LoVo (cell line): ENCODE data around the gene TSPAN14.
A peak's percentile ranks its signal among the peaks of the same experiment; 100 is the strongest.
"Not testable (repeated sequence)": the region's sequence is repeated elsewhere in the genome, so short reads cannot be mapped to it uniquely, and the experiment has no call there.

Experiments
- DNase-seq: peaks from one replicate; pipeline ENCODE4 v3.0.0-alpha.2; 2016; ENCODE audit warnings: low spot score

Gene TSPAN14

GRCh38 chr10:80524190-80524909 lies 70.2 kb downstream of the TSPAN14 start:
- DNase-seq: no peak

DNA sequence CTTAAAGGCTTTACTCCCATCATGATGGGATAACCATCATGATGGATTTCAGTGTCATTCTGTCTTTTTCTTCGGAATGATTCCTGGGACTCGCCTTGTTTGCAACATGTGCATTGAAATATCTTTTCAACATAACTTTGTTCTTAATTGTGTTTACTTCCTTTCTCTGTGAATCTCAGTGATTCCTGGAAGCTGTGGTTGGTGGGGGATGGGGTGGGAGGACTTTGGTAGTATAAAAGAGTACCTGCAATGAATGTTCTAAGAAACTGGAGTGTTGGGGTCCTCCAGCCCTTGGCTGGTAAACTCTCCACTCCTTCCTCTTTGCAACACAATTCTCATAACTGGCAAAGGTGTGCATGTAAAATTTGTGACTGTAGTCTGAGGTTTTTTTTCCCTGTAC lies 72.1 kb downstream of the TSPAN14 start:
- no peak for DNase-seq

GRCh38 chr10:80526742-80527141 lies 72.6 kb downstream of the TSPAN14 start:
- DNase-seq: no peak

DNA sequence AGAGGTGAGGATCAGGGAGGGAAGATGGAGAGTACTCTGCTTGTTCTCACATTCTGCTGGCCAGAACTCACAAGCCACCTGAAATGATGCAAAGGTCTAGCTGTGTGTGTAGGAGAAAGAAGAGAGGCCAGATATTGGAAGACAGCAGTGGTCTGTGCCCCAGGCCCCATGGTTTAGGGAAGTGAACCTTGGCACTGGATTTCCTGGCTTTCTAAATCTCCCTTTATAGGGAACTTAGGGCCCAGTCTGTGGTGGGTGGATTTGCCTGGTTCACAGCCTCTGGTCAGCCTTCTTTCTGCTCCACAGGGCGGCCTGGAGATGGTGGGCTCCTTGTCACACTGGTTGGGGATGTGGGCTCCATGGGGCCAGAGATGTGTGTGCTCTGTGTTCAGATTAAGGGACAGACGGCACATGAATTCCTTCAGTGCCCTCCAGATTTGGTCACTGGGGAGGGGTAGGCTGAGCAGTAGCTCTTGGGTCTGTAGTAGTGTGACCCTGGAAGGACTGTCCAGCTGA lies 74.1 kb downstream of the TSPAN14 start:
- no peak for DNase-seq

DNA sequence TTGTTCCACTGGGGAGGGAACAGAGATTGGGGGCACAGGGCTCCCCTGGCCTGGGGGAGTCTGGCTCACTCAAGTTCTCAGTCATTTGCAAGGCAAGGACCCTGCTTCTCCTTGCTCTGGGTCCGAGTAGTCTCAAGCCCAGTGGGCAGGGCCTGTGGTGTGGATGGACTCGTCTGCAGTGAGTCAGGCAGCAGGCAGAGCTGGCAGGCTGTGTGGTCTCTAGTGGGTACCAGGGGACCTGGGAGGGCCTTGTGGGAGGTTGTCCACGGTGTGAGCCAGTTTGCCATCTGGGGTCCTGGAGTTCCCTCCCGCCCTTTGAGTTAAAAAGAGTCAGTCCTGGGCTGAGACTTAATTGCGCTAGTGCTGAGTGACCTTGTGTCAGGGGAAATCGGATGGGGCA lies 74.8 kb downstream of the TSPAN14 start:
- no peak for DNase-seq

- no peak for DNase-seq
Observed at GRCh38 chr10:80529604-80530003, 75.5 kb downstream of the TSPAN14 start.

GRCh38 chr10:80530251-80530650 lies 76.1 kb downstream of the TSPAN14 start:
- no peak for DNase-seq

- no peak for DNase-seq
Observed at GRCh38 chr10:80530816-80531215, 76.7 kb downstream of the TSPAN14 start.

DNA sequence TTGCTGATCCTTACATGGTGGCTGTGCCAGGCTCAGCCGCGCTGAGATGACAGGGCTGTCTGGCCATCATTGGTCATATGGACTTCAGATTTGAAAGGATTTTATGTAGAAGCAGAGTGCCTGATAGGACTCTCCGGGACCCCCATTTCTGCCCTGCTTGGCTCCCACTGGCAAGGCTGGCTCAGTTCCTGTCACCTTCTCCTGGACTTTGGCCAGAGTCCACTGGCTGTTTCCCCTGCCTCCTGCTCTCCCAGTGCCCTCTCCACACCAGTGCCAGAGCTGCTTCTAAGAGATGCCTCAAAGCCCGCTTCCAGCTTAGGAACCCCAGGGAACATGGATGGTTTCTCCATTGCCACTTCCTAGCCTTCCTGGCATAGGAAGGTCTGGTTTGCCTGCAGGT lies 78.5 kb downstream of the TSPAN14 start:
- DNase-seq: no peak

GRCh38 chr10:80534059-80534458 lies 79.9 kb downstream of the TSPAN14 start:
- DNase-seq: not testable (repeated sequence)

DNA sequence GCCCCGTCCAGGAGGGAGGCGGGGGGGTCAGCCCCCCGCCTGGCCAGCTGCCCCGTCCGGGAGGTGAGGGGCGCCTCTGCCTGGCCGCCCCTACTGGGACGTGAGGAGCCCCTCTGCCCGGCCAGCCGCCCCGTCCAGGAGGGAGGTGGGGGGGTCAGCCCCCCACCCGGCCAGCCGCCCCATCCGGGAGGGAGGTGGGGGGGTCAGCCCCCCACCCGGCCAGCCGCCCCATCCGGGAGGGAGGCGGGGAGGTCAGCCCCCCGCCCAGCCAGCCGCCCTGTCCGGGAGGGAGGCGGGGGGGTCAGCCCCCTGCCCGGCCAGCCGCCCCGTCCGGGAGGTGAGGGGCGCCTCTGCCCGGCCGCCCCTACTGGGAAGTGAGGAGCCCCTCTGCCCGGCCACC lies 80.5 kb downstream of the TSPAN14 start:
- not testable (repeated sequence) for DNase-seq

DNA sequence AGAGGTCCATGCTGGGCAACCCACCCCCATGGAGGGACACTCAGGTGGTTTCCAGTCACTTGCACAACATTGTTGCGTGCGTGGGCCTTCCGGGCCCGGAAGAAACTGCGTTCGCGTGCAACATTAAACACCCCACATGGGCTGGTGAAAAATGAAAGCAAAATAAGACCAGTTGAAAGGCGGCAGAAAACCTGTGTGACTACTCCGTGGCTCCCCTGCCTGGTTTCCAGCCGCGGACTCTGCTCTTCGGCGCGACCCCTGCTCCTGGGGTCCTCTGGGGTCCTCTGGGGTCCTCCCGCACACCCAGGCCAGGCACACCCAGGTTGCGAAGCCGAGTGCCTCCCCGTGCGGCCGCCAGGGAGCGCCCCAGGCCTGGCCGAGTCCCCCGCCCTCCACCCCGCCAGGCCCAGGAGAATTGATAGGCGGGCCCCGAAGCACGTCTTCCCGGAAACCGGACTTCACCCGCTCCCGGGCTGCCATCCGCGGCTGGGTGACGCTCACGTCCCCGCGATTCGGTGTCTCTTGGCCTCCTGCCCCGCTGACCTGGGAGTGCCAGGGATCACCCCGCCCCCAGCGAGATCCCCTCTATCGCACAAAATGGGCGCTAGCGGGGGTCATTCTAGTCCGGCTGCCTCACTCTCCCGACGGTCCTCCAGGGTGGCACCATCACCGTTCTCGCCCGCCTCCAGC lies 81.7 kb downstream of the TSPAN14 start:
- peak; percentile 73 for DNase-seq

DNA sequence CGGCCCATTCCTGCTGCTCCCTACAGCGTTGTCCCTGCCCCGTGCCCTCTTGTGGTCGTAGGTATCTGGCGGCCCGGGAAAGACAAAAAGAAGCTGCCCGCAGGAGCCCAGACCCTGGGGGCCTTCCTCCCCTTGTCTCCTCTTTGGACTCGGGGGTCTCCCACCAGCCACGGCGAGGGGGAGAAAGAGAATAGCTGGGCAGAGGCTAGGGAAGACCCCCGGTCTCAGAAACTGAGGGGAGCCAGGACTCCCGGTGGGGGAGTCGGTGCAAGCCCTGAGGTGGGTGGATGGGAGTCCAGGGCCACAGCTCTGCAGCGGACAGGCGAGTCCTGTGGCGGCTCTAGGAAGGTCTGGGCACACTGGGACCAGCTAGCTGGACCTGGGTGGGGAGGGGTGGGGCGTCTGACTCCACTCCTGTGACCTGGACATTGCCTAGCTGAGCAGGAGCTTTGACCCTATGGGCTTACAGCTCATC lies 82.3 kb downstream of the TSPAN14 start:
- no peak for DNase-seq

GRCh38 chr10:80537086-80537735 lies 83.1 kb downstream of the TSPAN14 start:
- DNase-seq: no peak

DNA sequence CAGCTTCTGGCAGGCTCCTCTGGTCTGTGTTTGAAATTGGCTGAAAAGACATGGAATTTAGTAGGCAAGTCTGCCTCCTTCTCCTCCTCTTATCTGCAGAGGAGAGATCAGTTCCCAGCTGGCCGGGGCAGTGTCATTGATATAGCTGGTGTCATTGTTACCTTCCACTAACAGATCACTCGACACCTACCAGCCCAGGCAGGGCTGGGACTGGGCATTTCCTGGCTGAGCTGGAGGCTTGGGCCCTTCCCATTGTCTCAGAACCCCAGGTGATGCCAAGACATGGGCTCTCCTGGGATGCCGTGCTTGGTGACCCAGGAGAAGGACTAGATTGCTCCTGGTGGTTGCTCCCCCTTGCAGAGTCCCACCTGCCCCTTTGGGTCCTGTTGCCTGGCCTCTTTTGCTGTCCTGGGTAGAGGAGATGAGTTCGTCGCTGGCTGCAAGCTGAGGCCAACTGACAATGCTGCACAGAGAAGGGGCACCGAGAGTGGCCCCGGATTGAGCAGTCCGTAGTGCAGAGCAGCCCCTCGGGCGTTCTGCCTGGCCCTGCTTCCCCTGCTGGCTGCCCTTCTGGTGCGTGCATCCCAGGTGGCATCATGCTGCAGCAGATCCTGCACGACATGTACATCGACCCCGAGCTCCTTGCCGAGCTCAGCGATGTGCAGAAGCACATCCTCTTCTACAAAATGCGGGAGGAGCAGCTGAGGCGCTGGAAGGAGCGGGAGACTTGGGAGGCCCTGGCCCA lies 83.8 kb downstream of the TSPAN14 start, which contains the start of gene SH2D4B:
TSS of gene SH2D4B (plus strand) at position 167 of the 745 bp plus-strand sequence. CDS start at position 597, 430 bp downstream.
- no peak for DNase-seq

GRCh38 chr10:80538481-80539185 lies 84.5 kb downstream of the TSPAN14 start:
- DNase-seq: no peak

GRCh38 chr10:80539421-80540031 lies 85.4 kb downstream of the TSPAN14 start:
- no peak for DNase-seq

DNA sequence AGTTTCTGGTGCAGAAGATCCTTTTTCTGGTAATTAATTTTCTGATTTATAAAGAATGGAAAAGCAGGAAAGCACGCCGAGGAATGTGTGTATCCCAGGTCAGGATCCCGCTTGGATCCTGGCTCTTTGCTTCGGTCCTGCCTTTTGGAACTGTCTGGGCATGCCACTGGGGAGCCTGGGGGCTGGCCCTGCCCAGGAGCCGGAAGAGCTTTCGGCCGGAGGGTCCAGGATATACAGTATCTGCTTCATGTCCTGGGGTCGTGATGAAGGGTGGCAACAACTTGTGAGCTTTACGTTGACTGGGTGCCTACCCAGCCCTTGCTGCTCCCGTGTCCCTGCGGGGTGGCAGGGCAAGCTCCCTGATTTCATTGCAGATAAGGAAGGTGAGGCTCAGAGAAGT lies 86.0 kb downstream of the TSPAN14 start:
- no peak for DNase-seq

DNA sequence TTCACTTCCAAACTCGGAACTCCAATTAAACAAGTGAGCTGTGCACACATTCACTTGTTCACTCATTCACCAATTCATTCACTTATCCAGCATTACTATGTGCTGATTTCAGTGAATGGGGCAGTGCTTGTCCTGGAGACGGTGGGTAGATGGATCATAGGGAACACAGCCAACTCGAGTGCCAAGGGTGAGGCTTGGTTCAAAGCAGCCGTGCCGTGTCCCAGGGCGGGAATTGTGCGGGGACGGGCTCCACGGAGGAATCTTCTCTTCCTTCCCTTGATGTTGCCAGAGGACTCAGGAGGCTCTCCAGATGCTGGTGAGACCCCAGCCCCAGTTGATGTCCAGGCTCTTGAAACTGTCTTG lies 86.5 kb downstream of the TSPAN14 start:
- DNase-seq: no peak

DNA sequence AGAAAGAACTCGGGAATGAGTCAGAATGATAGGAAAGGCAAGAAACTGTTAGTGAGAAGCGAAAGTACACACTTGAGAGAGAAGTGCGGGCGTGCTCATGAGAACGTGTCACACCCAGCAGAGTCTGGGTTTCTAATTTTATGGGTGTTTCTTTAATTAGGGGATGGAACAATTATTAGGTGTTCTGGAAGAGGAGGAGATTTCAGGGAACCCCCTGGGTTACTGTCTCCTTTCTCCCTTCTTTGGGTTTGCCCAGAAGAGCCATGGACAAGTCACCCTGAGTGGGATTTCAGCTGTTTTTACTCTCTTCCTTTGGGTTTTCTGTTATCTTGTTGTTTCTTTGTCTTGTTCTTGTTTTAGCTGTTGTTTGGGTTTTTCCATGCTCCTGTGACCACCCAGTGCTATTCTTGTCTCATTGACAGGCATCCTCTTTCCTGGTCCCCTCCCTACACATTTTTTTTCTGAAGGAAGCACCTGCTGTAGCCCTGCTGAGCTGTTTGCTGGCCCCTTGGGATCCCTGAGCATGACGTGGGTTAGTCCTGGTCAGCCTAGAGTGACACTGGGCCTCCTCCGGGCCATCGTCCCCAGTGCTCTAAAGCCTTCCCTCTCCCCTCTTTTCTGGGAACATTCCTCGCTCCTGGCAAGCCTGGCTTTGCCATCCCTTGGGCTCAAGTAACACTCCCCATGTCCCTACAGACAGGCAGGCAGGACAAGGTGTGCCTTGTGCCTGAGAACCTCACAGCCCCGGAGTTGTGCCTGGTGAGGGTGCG lies 87.1 kb downstream of the TSPAN14 start:
- DNase-seq: no peak
